Raji (cell line): Measurements from ENCODE around the gene CFAP77.

Experiments
- POLR2A ChIP-seq: IDR thresholded peaks from 2 replicates; pipeline ENCODE4 v1.6.1; 2011; ENCODE audit warnings: low read depth, low read length, control low read depth; ENCODE audit not compliant: insufficient read depth

CFAP77 gene

DNA sequence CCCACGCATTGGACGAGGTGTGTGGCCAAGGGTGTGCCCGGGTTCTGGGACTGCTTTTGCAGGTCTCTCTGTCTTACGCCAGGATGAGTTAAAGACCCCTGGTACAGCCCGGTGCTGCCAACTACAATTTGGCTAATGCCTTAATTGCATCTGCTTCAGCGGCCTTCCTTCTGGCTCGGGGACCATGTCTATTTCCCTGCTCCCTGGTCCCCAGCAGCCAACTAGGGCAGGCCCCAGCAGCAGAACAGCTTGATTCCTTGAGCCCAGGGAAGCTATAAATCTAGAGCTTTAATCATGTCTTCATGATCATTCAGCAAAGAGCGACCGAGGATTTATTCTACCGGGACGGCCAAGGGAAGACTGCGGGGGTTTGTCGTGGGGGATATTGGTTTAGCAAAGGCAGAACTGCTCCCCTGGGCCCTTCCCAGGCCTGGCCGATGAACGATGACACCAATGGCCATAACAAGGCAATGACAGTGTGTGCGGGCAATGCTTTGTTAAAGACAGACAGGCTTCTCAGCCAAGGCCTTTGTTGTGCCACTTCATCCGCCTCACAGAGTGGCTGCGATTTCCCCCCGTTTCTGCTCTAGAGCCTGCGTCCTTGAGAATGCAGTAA lies 51.4 kb downstream of the CFAP77 start:
- no peak for TF ChIP-seq POLR2A

DNA sequence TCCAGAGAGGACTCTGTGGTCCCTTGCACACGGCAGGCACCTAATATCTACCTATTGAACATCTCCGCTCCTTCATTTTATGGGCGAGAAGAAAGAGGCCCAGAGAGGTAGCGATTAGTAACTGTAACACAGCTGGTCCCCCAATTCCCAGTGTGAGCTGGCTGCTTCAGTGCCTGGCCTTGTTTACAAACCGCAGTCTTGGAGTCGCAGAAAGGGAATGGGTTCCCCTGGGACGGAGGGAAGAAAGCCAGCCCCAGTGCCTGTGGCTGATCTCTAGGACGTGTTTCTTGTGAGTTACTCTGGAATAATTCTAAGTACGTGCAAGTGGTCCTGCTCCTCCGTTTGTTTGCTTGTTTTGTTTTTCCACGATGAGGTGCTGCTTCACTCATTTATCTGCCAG lies 52.0 kb downstream of the CFAP77 start:
- no peak for TF ChIP-seq POLR2A

DNA sequence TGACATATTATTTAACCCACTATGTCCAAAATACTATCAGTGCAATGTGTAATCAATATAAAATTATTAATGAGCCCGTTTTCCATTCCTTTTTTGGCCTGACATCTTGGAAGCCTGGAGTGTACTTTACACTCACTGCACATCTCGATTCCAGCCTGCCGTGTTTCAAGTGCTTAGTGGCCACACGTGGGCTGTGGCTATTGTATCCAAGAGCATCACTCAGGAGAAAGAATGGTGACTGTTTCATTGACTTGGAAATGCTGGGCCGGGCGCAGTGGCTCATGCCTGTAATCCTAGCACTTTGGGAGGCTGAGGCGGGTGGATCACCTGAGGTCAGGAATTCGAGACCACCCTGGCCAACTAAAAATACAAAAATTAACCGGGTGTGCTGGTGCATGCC lies 54.5 kb downstream of the CFAP77 start:
- TF ChIP-seq POLR2A, result no peak

DNA sequence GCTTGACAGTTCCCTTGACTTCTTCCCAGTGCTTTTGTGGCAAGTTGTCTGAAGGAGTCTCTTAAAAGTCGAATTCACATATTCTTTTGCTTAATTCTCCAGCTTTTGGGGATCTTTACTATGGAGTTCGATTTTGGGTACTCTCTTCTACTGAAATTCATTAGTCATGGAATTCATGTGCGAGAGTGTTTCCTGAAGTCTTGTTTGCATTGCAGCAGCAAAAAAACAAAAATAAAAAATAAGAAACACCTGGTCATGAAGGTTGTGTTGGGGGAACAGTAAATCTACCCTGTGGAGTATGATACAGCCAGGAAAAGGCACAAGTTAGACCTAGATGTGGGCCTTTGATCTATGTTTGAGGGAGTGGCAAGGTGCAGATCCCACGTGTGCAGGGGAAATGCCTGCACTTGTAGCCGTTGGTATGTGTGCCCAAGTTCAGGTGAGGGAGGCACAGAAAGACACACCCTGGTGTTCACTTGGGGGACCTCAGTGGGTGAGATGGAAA lies 55.2 kb downstream of the CFAP77 start:
- TF ChIP-seq POLR2A, result no peak

DNA sequence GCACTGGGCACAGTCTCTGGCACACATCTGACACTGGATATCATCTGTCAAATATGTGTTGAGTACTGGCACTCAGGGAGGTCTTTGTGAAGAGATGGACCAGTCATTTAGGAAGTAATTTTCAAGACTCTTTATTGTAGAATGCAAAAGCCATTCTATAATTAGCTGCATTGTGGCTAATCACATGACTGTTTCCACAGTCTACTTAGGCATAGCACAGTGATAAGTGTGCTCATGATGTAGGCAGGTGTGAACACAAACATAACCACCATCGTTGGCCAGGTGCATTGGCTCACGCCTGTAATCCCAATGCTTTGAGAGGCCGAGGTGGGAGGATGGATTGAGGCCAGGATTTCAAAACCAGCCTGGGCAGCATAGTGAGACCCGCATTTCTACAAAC lies 62.2 kb downstream of the CFAP77 start:
- TF ChIP-seq POLR2A, result no peak

DNA sequence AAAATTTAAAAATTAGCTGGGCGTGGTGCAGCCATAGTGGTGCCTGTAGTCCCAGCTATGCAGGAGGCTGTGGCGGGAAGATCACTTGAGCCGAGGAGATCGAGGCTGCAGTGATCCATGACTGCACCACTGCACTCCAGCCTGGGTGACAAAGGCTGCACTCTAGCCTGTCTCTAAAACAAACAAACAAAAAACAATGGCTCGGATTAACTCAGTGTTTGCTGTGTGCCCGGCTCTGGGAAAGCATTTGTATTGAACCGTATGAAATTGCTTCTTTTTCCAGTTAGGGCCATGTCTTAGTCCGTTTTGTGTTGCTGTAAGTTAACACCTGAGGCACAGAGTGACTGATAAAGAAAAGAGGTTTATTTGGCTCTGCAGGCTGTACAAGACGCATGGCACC lies 62.6 kb downstream of the CFAP77 start:
- TF ChIP-seq POLR2A, result no peak

DNA sequence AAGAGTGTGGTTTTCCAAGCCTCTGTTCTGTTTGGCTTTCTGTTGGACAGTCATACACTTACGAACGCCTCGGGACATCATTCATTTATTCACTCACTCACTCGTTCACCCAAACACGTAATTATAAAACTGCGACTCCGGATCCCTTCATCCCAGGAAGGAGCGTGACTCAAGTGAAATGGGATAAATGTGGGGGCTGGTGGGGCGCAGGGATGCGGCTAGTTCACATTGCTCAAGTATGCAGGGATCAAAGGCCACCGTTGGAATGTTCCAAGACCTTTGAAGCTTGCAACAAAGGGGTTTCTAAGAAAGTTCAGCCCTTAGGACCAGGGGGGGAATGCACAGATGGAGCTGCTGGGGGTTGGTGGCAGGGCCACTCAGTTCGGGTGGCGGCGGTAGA lies 64.2 kb downstream of the CFAP77 start:
- no peak for TF ChIP-seq POLR2A

DNA sequence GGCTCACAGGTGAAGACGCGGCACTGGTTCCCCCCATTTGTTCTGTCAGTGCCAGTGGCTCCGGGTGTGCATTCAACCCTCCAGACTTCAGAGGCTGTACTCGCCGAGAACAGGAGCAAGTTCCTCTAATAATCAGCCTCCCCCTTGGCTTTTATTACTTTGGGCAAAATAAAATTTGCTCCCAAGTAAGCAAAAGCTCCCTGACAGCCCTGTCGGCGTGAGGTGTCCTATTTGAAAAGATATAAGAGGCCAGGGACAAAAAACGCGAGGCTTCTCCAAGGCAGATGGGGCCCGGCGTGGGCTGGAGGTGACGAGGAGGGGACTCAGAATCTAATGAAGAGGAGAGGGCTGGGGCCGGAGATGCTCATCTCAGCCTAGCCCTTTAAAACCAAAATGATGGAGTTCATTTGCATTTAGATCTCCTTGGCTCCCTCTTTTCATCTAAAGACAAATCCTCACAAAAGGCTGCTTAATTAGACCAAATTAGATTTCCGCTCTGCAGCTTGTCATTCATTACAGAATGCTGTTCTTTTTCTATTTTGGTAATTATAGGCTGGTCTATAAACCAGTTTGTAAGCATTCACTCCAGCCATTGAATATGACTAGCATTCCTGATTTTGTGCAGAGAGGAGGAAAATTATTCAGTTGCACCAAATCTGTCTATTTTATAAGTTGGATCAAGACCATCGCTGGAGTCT lies 68.5 kb downstream of the CFAP77 start:
- no peak for TF ChIP-seq POLR2A

DNA sequence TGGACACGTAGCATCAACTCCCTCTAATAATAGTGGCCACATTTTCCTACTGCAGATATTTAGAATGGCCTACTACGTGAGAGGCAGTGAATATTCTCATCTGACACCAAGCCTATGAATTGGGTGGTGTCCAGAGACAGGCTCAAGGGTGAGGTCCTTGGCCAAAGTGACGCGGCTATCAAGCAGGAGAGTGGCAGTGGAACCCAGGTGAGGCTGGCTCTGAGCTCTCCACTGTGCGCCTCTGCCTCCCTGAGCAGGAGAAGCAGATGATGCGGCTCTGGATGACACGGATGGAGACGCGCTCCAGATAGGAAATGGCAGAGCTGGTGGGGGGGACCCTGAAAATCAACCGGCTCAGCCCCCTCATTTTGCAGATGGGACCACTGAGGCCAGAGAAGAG lies 69.7 kb downstream of the CFAP77 start:
- TF ChIP-seq POLR2A, result no peak

DNA sequence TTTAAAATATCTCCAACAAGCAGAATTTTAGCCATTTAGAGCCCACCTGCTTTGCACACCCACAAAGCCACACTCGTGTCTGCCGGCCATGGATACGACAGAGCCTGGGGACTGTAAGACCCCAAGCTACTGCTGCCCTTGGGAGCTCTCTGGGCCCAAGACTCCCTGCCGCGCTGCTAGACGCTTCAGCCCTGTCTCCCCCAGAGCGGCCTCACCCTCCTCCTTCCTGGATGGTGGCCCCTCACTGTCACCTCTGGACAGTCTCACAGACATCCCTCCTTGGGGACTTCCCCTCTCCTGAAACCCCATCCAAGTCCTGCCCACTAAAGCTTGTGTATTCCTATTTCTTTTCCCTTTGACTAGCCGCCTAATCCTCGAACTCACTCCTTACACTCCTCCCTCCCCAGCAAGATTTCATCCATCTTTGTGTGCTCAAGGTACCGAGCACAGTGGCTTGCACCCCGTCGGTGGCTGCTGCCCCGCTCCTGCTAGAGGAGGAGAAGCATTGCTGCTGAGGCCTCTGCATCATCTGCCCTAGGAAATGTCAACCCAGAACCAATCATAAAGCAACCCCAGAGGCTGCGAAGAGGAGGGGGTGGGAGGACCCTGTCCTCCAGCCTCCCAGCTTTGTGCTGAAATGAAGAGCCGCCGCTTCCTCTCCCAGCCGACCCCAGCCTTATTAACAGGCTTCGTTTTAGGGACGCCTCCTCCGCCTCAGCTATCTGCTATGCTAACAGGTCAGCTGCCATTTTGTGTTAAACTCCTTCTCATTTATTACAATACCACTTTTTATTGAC lies 71.2 kb downstream of the CFAP77 start:
- no peak for TF ChIP-seq POLR2A

DNA sequence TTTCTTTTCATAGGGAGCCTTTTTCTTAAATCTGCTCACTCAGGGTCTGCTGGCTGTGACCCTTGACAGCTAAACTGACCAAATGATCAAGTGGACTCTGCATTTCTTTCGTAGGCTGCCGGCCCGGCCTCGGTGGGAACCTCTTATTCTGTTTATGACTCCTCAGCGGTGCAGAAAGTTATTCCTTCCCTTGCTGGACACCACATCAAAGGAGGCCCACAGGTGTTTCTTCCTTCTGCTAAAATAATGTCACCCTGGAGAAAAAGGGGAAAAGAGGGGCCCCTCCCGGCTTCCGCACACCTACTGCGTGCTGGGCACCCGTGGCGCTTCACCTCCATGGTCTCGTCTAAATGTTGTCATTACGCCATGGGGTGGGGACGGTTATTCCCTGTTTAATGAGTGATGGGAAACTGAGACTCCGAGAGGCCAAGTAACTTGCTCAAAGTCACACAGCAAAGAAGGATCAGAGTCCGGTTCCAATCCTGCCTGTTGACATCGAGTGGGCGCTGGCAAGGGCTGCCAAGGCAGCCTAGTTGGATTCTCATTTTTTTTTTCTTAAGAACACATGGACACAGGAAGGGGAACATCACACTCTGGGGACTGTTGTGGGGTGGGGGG lies 72.3 kb downstream of the CFAP77 start:
- no peak for TF ChIP-seq POLR2A

DNA sequence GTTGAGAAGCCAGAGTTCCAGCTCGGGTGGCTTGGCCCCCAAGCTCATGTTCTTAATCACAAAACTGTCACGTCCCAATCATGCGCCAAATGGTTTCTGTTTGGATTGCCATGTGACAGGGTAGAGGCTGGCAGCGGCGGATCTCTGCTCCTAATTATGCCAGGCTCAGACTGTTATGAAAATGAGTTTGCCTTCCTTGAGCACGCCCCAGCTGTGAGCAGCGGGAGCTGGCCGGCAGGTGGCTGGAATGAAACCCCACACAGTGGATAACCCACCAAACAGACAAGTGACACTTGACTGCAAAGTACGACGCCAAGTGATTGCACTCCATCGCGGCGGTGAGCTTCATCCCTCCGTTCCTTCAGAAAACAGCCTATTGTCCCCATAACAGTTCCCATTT lies 75.4 kb downstream of the CFAP77 start:
- no peak for TF ChIP-seq POLR2A

DNA sequence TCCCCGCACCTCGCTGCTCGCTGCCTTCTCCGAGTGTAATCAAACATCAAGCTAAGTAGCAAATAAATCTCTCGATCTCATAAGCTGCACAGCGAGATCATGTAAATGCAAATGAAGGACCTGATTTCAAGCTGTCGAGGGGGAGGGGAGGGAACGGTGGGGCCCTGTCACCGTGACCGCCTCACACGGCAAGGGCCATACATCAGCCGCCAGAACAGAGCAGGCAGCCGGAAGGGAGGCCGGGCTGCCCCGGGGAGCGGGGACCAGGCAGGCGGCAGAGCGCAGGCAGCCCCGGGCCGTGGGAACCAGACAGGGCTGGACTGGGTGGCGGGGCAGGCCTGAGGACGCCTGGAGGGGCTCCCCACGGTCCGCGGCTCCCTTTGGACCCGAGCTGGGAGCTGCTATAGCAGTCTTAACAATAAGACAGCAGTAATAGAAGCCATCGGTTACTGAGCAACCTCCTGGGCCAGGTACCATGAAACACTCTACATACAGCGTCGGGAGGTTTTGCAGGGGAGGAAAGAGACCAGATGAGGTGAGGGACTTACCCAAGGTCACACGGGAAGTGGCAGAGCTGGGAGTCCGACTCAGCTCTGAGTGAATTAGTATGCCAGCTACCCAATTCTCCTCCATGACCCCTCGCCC lies 76.8 kb downstream of the CFAP77 start:
- TF ChIP-seq POLR2A, result no peak

DNA sequence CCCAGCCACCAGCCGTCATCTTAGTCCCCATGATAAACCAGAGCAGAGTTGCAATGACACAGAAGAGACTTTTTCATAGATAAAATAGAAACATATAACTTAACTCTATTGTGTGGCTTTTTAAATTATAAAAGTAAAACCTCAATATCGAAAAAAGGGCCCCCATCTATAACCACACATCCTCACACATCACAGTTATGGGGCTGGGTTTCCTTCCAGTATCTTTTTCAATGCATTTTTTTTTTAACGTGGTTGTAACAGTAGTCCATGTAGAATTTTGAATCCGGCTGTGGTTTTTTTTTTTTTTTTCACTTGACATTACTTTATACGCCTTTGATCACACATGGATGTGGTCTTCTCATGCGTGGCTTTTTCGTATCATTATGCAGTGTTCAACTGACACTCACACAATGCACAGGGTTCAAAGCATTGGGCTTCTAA lies 77.4 kb downstream of the CFAP77 start:
- no peak for TF ChIP-seq POLR2A

DNA sequence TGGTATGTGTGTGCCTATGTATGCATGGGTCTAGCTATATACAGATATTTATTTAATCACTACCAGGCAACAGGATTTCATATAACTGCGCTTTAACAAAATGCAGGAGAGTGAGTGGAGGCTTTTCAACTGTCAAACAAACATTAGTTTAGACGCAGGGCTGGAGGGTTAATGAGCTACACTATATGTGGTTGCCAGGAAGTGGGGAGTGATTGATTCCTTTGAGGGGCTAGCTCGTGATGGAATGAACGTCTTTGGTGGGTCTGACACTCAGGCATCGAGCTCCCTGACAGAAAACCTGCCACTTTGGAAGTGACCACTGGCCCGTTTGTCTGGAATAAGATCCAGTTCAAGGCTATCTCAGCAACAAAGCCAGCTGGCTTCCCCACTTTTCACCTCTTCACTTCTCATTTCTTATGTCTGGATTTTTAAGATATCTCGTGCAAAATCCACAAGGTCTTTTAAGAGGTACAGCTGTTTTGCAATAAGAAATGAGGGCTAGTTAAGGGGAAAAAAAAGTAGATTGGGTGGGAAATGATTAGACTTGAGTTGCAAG lies 78.0 kb downstream of the CFAP77 start:
- TF ChIP-seq POLR2A, result no peak
